Kidney capillary endothelial cell (primary cell): ENCODE measurements around the gene NKX2-3.

ENCODE experiments used
- DNase-seq: peaks from one replicate; pipeline ENCODE4 v3.0.0-alpha.2; 2018; ENCODE audit warnings: low spot score

NKX2-3 gene

DNA sequence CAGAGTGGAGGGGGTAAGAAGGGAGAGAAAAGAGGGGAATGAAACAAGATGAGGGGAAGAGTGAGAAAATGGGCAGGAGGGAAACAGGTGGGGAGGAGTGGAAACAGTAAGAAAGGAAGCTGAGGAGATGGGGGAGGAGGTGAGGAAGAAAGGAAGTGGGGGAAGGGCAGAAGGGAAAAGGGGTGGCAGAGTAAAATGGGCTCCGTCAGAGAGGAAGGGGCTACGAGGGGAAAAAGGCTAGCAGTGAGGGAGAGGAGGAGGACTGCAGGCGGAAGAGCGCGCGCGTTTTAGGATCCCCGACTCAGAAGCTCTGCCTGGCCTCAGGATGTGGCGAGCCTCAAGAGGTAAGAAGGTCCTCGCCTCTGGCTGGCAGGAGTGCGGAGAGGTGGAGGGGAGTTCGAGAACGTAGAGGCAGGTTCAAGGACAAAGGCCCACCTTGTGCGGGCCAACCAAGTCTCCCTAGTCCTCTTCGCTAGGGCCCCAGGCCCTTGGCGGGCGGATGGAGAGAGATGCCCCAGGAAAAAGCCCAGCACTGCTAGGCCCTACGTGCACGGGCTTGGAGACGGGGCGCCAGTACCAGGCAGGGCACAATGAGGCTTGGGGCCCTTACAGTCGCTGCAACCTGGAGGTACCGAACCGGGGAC lies 5.8 kb upstream of the NKX2-3 start:
- DNase-seq, result no peak

GRCh38 chr10:99527526-99528493 lies 4.9 kb upstream of the NKX2-3 start:
- DNase-seq, result no peak

DNA sequence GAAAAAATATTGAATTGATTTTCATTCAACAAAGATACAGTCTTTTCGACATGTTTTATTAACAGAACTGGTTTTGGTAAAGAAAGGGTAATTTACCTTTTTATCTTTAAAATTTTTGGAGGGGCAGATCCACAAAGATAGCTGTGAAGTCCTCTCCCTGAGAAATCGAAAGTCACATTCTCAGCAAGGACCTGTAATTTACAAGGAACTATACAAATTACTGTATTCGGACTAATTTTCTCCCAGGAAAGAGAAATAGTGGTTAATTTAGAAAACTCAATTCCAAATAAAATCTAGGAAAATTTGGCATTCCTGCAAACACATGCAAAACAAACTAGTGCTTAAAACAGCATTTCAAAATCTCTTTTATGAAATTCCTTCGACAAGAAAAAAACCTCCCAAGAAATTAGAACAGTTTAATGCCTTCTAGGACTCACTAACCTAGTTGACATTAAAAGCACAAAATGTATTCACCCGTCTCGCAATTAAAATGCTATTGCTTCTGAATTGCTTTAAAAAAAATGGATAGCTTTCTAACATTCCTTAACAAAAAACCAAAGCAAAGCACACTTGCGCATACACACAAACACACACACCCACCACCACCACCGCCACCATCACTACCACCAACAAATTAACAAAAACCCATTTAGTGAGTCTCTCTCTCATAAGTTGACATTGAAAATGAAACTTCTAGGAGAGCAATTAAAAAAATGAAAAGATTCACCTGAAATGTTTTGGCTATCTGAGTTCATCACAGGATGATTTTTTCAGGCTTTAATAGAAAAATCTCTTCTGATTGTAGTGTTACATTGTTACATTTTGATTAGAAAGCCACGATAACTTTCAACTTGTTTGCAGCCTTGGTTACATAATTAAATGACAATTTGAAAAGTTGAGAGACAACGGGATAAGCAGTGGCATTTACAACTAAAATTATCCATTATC lies 4.0 kb upstream of the NKX2-3 start:
- no peak for DNase-seq

DNA sequence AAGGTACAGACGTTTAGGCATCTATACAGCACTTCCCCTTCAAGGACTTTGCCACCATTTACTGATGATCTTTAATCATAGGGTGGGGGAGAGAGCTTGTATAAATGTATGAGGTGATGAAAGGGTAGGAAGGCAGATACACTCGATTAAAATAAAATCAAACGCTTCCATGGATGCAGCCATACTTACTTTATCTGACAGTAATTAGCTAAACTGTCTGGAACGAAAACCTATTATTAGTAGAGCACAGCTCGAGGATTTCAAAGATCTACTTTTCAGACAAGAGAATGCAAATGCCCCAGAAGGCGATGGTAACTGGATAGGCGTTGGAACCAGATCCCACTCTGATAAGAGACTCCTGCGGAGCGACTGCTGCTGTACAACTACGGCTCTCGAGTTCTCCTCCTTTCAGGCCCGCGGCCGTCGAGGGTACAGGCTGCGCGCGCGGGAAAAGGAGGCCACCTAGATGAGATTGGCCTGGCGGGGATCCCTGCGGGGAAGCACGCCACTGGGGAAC lies 3.1 kb upstream of the NKX2-3 start:
- DNase-seq, result no peak

- no peak for DNase-seq
These were observed 2.4 kb upstream of the NKX2-3 start for GRCh38 chr10:99530108-99531025.

- DNase-seq, result no peak
These were observed 1.6 kb upstream of the NKX2-3 start for GRCh38 chr10:99531026-99531695.

GRCh38 chr10:99531696-99532593 lies 797 bp upstream of the NKX2-3 start:
- DNase-seq, result no peak

GRCh38 chr10:99533496-99534449 lies 1.0 kb downstream of the NKX2-3 start:
- no peak for DNase-seq

GRCh38 chr10:99534450-99534938 lies 1.8 kb downstream of the NKX2-3 start:
- DNase-seq, result no peak

- no peak for DNase-seq
These were observed 2.4 kb downstream of the NKX2-3 start for GRCh38 chr10:99534939-99535763.

DNA sequence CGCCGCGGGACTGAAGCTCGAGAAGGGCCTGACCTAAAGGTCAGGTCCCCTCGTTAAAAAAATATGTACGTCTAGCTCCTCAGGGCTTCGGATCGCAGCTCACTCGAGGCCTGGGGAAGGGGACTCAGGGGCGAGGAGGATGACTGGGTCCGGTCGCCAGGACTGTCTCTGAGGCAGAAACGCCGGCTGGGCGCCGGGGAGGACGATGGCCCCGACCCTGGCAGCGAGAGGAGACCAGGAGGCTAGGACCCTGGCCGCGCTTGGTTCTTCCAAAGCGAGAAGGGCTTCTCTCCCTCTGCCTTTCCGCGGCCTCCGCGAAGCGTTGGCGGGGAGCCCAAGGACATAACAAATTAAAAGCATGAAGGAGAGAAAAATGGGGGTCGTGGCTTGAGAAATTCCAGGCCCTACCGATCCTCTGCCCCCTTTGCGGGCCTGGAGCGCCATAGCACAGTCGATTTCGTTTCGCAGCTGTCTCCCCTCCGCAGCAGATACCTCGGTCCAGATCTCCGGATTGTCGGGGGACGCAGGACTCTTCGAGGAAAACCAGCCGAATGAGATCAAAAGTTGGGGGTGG lies 3.1 kb downstream of the NKX2-3 start:
- no peak for DNase-seq

- DNase-seq, result no peak
These were observed 3.8 kb downstream of the NKX2-3 start for GRCh38 chr10:99536338-99537085.

DNA sequence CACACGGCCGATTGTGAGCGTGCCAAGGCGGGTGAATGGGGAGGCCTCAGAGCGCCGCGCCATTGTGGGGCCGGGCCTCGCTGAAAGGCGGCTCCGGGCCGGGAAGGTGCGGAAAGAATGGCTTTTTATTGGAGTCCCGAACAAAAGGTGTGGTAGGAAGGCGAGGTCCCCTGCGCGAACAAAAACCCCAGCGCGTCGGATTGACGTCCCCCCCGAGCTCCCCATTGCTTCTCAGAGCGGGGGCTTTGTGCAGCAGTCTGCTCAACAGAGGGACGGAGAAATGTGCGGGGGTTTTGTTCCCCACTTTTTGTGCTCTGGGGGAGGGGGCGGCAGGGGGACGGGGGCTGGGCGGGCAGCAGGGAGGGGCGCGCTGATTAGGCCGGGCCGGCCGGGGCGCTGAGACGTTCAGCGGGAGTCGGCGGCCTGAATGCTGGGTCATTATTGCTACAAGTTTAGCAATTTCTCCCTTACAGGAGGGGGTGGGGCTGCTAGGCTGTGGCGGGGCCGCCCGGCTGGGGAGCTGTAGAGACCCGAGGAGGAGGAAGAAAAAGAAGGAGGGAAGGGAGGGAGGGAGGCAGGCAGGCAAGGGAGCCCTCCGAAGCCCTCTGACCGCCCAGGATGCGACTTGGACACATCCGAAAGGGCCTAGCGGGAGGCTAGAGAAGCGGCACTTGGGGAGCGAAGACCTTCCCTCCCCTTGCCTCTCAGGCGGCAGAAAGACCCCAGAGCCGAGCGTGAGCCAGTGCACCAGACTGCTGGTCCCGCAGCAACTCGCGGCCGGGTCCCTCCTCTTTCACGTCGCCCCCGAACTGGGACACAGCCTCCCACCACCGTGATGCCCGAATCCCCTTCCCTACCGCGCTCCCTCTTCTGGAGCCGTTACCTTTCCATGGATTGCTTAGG lies 4.6 kb downstream of the NKX2-3 start:
- DNase-seq, result no peak

- DNase-seq, result no peak
These were observed 5.5 kb downstream of the NKX2-3 start for GRCh38 chr10:99537989-99538917.
